Lower leg skin (tissue), 3 donors: Measurements from ENCODE around the gene OR56A1.

ENCODE experiments used
- POLR2A ChIP-seq, 2 donors: fragments of 450-650 bp; IDR thresholded peaks; one replicate each; pipeline ENCODE4 v1.6.1; 2016 to 2017; ENCODE audit warnings: antibody characterized with exemption in 2 of 2, mild to moderate bottlenecking in 1 of 2, moderate library complexity in 1 of 2
- TF ChIP-seq, protein P1 (sequence below), 3 donors: fragments of 450-650 bp; IDR thresholded peaks; one replicate each; pipeline ENCODE4 v1.5.1; 2016; ENCODE audit warnings: antibody characterized with exemption in 3 of 3, mild to moderate bottlenecking in 3 of 3, moderate library complexity in 2 of 3

DNA sequence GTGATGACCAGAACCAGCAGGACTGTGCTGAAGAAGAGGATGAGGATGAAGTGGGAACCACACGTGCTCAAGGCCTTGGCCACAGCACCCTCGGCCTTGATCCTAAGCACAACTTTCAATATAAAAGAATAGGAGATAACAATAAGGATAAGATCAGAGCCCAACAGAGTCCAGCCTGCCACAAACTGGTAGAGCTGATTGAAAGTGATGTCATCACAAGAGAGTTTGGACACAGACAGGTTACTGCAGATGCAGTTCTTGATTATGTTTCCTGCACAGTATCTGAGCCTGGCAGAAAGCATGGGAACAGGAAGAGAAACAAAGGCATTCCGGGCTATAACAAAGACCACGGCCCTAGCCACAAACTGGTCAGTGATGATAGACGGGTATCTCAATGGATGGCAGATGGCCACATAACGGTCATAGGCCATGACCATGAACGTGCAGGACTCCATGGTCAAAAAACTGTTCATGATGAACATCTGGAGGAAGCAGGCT lies 28.3 kb downstream of the OR56A1 start:
- TF ChIP-seq, protein P1, sequence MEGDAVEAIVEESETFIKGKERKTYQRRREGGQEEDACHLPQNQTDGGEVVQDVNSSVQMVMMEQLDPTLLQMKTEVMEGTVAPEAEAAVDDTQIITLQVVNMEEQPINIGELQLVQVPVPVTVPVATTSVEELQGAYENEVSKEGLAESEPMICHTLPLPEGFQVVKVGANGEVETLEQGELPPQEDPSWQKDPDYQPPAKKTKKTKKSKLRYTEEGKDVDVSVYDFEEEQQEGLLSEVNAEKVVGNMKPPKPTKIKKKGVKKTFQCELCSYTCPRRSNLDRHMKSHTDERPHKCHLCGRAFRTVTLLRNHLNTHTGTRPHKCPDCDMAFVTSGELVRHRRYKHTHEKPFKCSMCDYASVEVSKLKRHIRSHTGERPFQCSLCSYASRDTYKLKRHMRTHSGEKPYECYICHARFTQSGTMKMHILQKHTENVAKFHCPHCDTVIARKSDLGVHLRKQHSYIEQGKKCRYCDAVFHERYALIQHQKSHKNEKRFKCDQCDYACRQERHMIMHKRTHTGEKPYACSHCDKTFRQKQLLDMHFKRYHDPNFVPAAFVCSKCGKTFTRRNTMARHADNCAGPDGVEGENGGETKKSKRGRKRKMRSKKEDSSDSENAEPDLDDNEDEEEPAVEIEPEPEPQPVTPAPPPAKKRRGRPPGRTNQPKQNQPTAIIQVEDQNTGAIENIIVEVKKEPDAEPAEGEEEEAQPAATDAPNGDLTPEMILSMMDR (IDR thresholded peaks at IDR 0.05) = no peak
- TF ChIP-seq POLR2A (IDR thresholded peaks at IDR 0.05) = no peak
